ENCODE results near the gene LCOR. TPM values are rescaled to one million over a fixed set of nuclear protein-coding genes. Genes with fewer than 3 reads are reported as not detected.
A peak's percentile ranks its signal among the peaks of the same experiment; 100 is the strongest.

LCOR gene
- total RNA-seq, 3 donors from 2014 or later (not counting 1 experiment from before 2014, with no cell fraction given): 68.5 to 92.4 (median 87.7) TPM

GRCh38 chr10:96917628-96918027 lies 85.5 kb downstream of the LCOR start:
- Histone ChIP-seq H3K4me1 (ENCODE audit: control insufficient read depth, insufficient read depth, low read length) (no peaks in the 10 kb centered on the region), H3K36me3 (ENCODE audit: control insufficient read depth, insufficient read depth, low read length) (peaks cover 3% of the 10 kb centered on the region), H3K27ac (ENCODE audit: low read length) (no peak overlapping the region), H3K9me3 (ENCODE audit: control insufficient read depth, insufficient read depth, low read length) (no peaks in the 10 kb centered on the region), H3K4me3 (ENCODE audit: low read length) (no peak overlapping the region), H3K27me3 (ENCODE audit: control insufficient read depth, insufficient read depth, low read length) (no peaks in the 10 kb centered on the region)
- Mint-ChIP-seq H3K27me3 (ENCODE audit: low read depth in 2 of 2) (no peaks in the 10 kb centered on the region), H3K9me3 (no peaks in the 10 kb centered on the region), H3K36me3 (no peaks in the 10 kb centered on the region), H3K4me1 (peaks cover 30 to 31% of the 10 kb centered on the region in 2 donors), H3K27ac (peak overlapping the region in 1 of 2 donors; percentile 13), H3K4me3 (no peak overlapping the region)
- ATAC-seq (no peak), DNase-seq (no peak)
- no peak for TF ChIP-seq CTCF (IDR thresholded peaks at IDR 0.05)
- 95% methylated on average over 5 of the region's 5 CpGs for WGBS (ENCODE audit: insufficient coverage)
- intact Hi-C loops (cut with micrococcal nuclease): no loop called here

DNA sequence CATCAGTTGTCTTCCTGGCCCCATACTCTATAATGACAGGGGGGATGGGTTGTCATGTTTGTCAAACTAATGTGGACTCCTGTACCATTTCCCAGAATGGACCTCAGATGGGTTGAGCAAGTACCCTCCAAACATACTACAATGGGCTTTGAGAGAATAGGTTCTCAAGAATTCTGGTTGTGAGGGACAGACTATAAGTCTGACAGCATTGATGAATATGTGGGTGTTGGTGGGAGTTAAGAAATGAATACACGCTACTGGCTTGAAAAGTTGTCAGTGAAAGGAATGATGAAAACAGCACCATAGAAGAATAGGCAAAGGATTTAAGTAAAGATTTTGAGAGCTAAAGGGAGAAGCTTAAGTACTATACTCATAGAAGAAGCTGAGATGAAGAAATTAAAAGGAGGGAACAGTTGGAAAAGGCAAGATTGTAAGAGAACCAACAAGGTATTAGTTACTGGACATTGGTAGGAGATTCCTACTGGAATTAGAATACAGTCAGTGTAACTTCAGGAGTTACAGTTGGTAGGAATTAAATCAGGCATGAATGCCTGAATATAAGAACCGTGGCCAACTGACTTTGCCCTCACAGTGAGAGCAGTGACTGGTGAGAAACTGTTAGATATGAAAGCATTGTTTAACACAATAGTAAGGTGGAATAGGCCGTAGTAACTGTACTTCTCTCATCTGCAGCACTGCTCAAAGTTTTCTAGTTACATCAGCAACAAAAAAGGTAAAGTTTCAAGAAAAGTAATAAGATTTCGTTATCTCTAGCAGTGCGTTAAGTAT lies 86.3 kb downstream of the LCOR start:
- WGBS (ENCODE audit: insufficient coverage): 86% methylated on average over 2 of the region's 5 CpGs
- no peaks in the 10 kb centered on the region for H3K9me3 Mint-ChIP-seq
- no peaks in the 10 kb centered on the region for H3K4me1 ChIP-seq (ENCODE audit: control insufficient read depth, insufficient read depth, low read length)
- no peaks in the 10 kb centered on the region for H3K27me3 ChIP-seq (ENCODE audit: control insufficient read depth, insufficient read depth, low read length)
- peaks cover 3% of the 10 kb centered on the region for H3K36me3 ChIP-seq (ENCODE audit: control insufficient read depth, insufficient read depth, low read length)
- H3K36me3 Mint-ChIP-seq: no peaks in the 10 kb centered on the region
- ATAC-seq: no peak
- no peak overlapping the region for H3K27ac ChIP-seq (ENCODE audit: low read length)
- DNase-seq: no peak
- peak overlapping the region; percentile 1 to 13 for H3K27ac Mint-ChIP-seq
- H3K4me3 Mint-ChIP-seq: no peak overlapping the region
- H3K27me3 Mint-ChIP-seq (ENCODE audit: low read depth in 2 of 2): no peaks in the 10 kb centered on the region
- H3K9me3 ChIP-seq (ENCODE audit: control insufficient read depth, insufficient read depth, low read length): no peaks in the 10 kb centered on the region
- H3K4me3 ChIP-seq (ENCODE audit: low read length): no peak overlapping the region
- intact Hi-C loops (cut with micrococcal nuclease): no loop called here
- peaks cover 30 to 38% of the 10 kb centered on the region in 2 donors for H3K4me1 Mint-ChIP-seq
- TF ChIP-seq CTCF (IDR thresholded peaks at IDR 0.05): no peak

GRCh38 chr10:96919785-96920430 lies 87.8 kb downstream of the LCOR start:
- intact Hi-C loops (cut with micrococcal nuclease): no loop called here
- no peak for DNase-seq
- Mint-ChIP-seq H3K36me3 (no peaks in the 10 kb centered on the region), H3K27me3 (ENCODE audit: low read depth in 2 of 2) (no peaks in the 10 kb centered on the region), H3K9me3 (no peaks in the 10 kb centered on the region), H3K4me1 (peaks cover 34 to 46% of the 10 kb centered on the region in 2 donors), H3K4me3 (no peak overlapping the region), H3K27ac (peak overlapping the region; percentile 47 to 68)
- Histone ChIP-seq H3K4me3 (ENCODE audit: low read length) (no peak overlapping the region), H3K27me3 (ENCODE audit: control insufficient read depth, insufficient read depth, low read length) (no peaks in the 10 kb centered on the region), H3K36me3 (ENCODE audit: control insufficient read depth, insufficient read depth, low read length) (peaks cover 3% of the 10 kb centered on the region), H3K4me1 (ENCODE audit: control insufficient read depth, insufficient read depth, low read length) (no peaks in the 10 kb centered on the region), H3K27ac (ENCODE audit: low read length) (no peak overlapping the region), H3K9me3 (ENCODE audit: control insufficient read depth, insufficient read depth, low read length) (no peaks in the 10 kb centered on the region)
- peak in 1 of 3 donors; percentile 40 for ATAC-seq
- no peak for TF ChIP-seq CTCF (IDR thresholded peaks at IDR 0.05)
- 48% methylated on average over 4 of the region's 5 CpGs for WGBS (ENCODE audit: insufficient coverage)

Data from natural killer cell (primary cell).